Activated naive CD8-positive, alpha-beta T cell treated with anti-CD3 and anti-CD28 coated beads, Interleukin-2, amount 10 ng/mL, durations not matched to agents 7 days and 5 days (primary cell): ENCODE results near the gene SNAPC2. TPM values are rescaled to one million over a fixed set of nuclear protein-coding genes. Genes with fewer than 3 reads are reported as not detected.

Source experiments
- ATAC-seq: fragments of 150-1000 bp; cut with Tn5 transposase; one replicate; pipeline ENCODE4 v1.10.0; 2021; ENCODE audit warnings: low read depth, moderate library complexity
- POLR2A ChIA-PET: fragments of 350-600 bp; sonication (Branson Sonifier 250); formaldehyde crosslinking; loops from one replicate; lab custom pipeline; 2021; ENCODE audit warnings: antibody characterized with exemption; lab: Charles Lee
- DNase-seq: peaks from one replicate; pipeline ENCODE4 v3.0.0; 2021
- H3K27ac Mint-ChIP-seq: one replicate; pipeline ENCODE4 v1.8.0; 2022; ENCODE audit warnings: mild to moderate bottlenecking, mixed read lengths
- H3K27me3 Mint-ChIP-seq: one replicate; pipeline ENCODE4 v1.8.0; 2022; ENCODE audit warnings: mild to moderate bottlenecking, moderate library complexity, mixed read lengths
- H3K36me3 Mint-ChIP-seq: one replicate; pipeline ENCODE4 v1.8.0; 2021; ENCODE audit warnings: mild to moderate bottlenecking, mixed read lengths
- H3K4me1 Mint-ChIP-seq: one replicate; pipeline ENCODE4 v1.8.0; 2021; ENCODE audit warnings: mixed read lengths
- H3K4me3 Mint-ChIP-seq: one replicate; pipeline ENCODE4 v1.8.0; 2022; ENCODE audit warnings: mild to moderate bottlenecking, moderate library complexity, mixed read lengths
- H3K9me3 Mint-ChIP-seq: one replicate; pipeline ENCODE4 v1.8.0; 2021; ENCODE audit warnings: mixed read lengths
- total RNA-seq, 2 experiments: library from RNA; stranded (reverse); gene quantifications; one replicate each; pipeline ENCODE4 v1.2.3, GENCODE V29; 2021

The SNAPC2 gene
- total RNA-seq, 2 experiments from 2014 or later, result 18.3 to 20.7 TPM

GRCh38 chr19:7899751-7900378 is 20.3 kb upstream of the SNAPC2 start:
- Mint-ChIP-seq H3K9me3 (no peaks in the 10 kb centered on the region), H3K4me3 (no peak overlapping the region), H3K27ac (no peak overlapping the region), H3K36me3 (no peaks in the 10 kb centered on the region), H3K4me1 (peaks cover 9% of the 10 kb centered on the region), H3K27me3 (no peaks in the 10 kb centered on the region)
- DNase-seq, result no peak
- ATAC-seq, result no peak
- POLR2A ChIA-PET, result interaction anchor here (1.3 kb wide), 1 partner anchor 21 kb away, joined by 3 read pairs; the partner anchor contains the start of gene SNAPC2

DNA sequence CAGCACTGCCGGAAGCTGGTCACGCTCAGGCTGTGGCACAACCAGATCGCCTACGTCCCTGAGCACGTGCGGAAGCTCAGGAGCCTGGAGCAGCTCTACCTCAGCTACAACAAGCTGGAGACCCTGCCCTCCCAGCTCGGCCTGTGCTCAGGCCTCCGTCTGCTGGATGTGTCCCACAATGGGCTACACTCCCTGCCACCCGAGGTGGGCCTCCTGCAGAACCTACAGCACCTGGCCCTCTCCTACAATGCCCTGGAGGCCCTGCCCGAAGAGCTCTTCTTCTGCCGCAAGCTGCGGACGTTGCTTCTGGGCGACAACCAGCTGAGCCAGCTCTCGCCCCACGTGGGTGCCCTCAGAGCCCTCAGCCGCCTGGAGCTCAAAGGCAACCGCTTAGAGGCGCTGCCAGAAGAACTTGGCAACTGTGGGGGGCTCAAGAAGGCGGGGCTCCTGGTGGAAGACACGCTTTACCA is 19.7 kb upstream of the SNAPC2 start:
- Mint-ChIP-seq H3K4me1 (peaks cover 13% of the 10 kb centered on the region), H3K27ac (no peak overlapping the region), H3K27me3 (no peaks in the 10 kb centered on the region), H3K4me3 (no peak overlapping the region), H3K9me3 (no peaks in the 10 kb centered on the region), H3K36me3 (no peaks in the 10 kb centered on the region)
- ATAC-seq, result no peak
- POLR2A ChIA-PET, result no interaction called here
- DNase-seq, result no peak

DNA sequence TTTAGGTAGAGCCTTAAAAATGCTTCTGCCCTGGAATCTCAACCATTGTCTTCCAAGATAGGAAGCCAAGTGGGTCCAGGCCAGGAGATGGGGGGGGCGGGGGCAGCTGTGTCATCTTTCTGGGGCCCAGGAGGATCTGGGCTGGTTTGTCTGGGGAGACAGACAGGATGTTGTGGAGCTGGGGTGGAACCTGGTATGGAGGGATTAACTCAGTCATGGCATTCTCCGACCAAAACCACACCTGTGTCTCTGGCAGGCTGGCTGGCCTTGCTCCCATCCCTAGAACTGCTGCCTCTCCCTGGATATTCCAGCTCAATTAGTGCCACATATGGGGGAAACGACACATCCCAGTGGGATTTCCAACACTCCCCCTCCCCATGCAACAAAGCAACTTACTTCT is 19.2 kb upstream of the SNAPC2 start:
- DNase-seq (no peak), ATAC-seq (no peak)
- H3K4me3 Mint-ChIP-seq, result no peak overlapping the region
- H3K27me3 Mint-ChIP-seq, result no peaks in the 10 kb centered on the region
- H3K4me1 Mint-ChIP-seq, result peaks cover 15% of the 10 kb centered on the region
- POLR2A ChIA-PET, result no interaction called here
- H3K9me3 Mint-ChIP-seq, result no peaks in the 10 kb centered on the region
- no peak overlapping the region for H3K27ac Mint-ChIP-seq
- peaks cover 2% of the 10 kb centered on the region for H3K36me3 Mint-ChIP-seq

DNA sequence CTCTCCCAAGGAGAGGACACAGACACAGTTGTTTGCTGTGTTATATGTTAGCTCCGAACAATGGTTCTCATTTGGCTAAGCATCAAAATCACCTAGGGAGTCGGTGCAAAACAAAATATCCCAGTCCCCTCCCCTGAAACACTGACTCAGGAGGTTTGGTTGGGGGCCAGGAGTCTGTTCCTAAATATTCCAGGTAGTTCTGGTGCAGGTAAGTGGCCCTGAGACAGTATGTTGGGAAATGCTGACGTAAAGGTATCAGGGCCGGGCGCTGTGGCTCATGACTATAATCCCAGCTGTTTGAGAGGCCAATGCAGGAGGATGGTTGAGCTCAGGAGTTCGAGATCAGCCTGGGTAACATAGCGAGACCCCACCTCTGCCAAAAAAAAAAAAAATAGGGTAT is 18.8 kb upstream of the SNAPC2 start:
- Mint-ChIP-seq H3K9me3 (no peaks in the 10 kb centered on the region), H3K27me3 (no peaks in the 10 kb centered on the region), H3K4me3 (no peak overlapping the region), H3K36me3 (peaks cover 2% of the 10 kb centered on the region), H3K27ac (no peak overlapping the region), H3K4me1 (peaks cover 15% of the 10 kb centered on the region)
- POLR2A ChIA-PET, result interaction anchor here (0.7 kb wide), 1 partner anchor 19 kb away, joined by 3 read pairs; no protein-coding TSS in a partner anchor
- no peak for ATAC-seq
- DNase-seq, result no peak

DNA sequence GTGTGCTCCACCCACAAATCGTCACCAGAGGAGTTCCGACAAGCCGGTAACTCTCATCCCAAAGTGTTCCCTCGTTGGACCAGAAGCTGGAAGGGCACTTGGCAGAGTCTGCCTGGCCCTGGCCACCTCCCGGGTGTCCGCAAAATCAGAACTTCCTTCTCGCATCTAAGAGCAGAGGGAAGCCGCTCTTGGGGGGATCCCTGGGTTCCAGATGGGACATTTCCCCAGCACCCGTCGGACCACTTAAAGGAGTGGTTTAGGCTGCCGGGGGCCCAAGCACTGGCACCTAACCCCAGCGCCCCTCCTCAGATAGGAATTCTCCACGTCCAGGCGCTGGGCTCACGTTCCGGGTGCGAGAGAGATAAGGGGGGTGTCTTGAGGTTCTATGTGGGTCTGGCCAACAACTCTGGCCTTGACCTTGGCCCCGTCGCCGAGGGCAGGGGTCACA is 17.3 kb upstream of the SNAPC2 start:
- DNase-seq (no peak), ATAC-seq (no peak)
- Mint-ChIP-seq H3K36me3 (peaks cover 2% of the 10 kb centered on the region), H3K9me3 (no peaks in the 10 kb centered on the region), H3K27ac (peak overlapping the region; percentile 92), H3K27me3 (no peaks in the 10 kb centered on the region), H3K4me1 (peaks cover 15% of the 10 kb centered on the region), H3K4me3 (peak overlapping the region; percentile 90)
- POLR2A ChIA-PET, result interaction anchor here (0.8 to 1.6 kb wide), 11 partner anchors 10 to 364 kb away, joined by 3 to 22 read pairs (median 4); partner anchors contain the start of genes SNAPC2 and TIMM44

GRCh38 chr19:7903244-7904073 is 16.7 kb upstream of the SNAPC2 start, which contains the start of gene MAP2K7:
Gene MAP2K7 (plus strand): TSS chr19:7903877. CDS start chr19:7903945, 68 bp downstream.
- POLR2A ChIA-PET, result interaction anchor here (0.8 to 1.6 kb wide), 13 partner anchors 9 to 364 kb away, joined by 3 to 22 read pairs (median 4); partner anchors contain the start of genes SNAPC2 and TIMM44
- no peaks in the 10 kb centered on the region for H3K27me3 Mint-ChIP-seq
- ATAC-seq, result peak; percentile 86
- H3K27ac Mint-ChIP-seq, result peak within 1 kb of the TSS; percentile 92
- H3K4me1 Mint-ChIP-seq, result peaks cover 15% of the 10 kb centered on the region
- no peaks in the 10 kb centered on the region for H3K9me3 Mint-ChIP-seq
- DNase-seq, result peak; percentile 100
- H3K36me3 Mint-ChIP-seq, result peaks cover 2% of the 10 kb centered on the region
- H3K4me3 Mint-ChIP-seq, result peak within 1 kb of the TSS; percentile 90

GRCh38 chr19:7904074-7905020 is 15.8 kb upstream of the SNAPC2 start:
- H3K36me3 Mint-ChIP-seq, result peaks cover 2% of the 10 kb centered on the region
- peak overlapping the region; percentile 87 for H3K4me3 Mint-ChIP-seq

DNA sequence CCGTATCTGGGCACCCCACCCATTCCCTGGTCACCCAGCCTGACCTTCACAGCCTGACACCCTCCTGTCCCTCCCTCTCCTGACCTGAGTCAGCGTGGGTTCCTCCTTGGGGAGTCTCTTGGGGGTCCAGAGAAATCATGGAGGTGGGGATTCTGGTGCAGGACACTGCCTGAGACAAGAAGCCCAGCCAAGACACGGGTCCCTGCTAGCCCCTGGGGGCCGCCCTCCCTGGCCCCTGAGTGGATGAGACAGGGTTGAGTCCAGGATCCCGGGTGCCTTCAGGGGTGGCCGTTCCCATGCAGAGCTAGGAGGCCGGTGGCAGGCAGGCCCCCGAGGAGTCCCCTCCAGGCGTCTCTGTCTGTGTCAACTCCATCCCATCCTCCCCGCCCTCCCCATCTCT is 14.9 kb upstream of the SNAPC2 start:
- DNase-seq (no peak), ATAC-seq (no peak)
- no peaks in the 10 kb centered on the region for H3K27me3 Mint-ChIP-seq
- H3K4me3 Mint-ChIP-seq, result peak overlapping the region; percentile 87
- H3K4me1 Mint-ChIP-seq, result peaks cover 15% of the 10 kb centered on the region
- POLR2A ChIA-PET, result no interaction called here
- H3K27ac Mint-ChIP-seq, result peak overlapping the region; percentile 92
- no peaks in the 10 kb centered on the region for H3K9me3 Mint-ChIP-seq
- H3K36me3 Mint-ChIP-seq, result peaks cover 2% of the 10 kb centered on the region

More at GRCh38 chr19:7904074-7905020, 15.8 kb upstream of the SNAPC2 start:
- Mint-ChIP-seq H3K27ac (peak overlapping the region; percentile 92), H3K4me1 (peaks cover 15% of the 10 kb centered on the region), H3K9me3 (no peaks in the 10 kb centered on the region), H3K27me3 (no peaks in the 10 kb centered on the region)
- POLR2A ChIA-PET, result interaction anchor here (0.9 to 1.6 kb wide), 11 partner anchors 8 to 363 kb away, joined by 3 to 22 read pairs (median 3); partner anchors contain the start of gene SNAPC2
- ATAC-seq (peak; percentile 40), DNase-seq (no peak)

DNA sequence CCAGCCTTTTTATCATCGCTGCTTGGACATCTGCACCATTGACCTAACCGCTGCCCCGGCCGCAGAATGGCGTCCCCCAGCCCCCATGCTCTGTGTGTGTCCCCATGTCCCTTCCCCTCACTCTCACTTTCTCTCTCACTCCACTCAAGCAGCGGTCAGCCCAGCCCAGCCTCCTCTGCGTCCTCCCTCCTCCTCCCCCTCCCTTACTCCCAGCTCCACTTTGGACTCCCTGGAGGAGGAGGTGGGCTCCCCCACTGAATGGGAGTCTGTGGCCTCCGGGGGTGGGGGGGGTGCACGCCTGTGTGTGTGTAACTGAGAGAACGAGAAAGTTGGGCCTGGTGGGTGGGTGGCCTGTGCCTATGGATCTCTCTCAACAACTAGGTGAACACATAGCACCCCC is 14.3 kb upstream of the SNAPC2 start:
- Mint-ChIP-seq H3K4me3 (peak overlapping the region; percentile 58), H3K27me3 (no peaks in the 10 kb centered on the region), H3K9me3 (no peaks in the 10 kb centered on the region), H3K4me1 (peaks cover 15% of the 10 kb centered on the region), H3K27ac (peak overlapping the region; percentile 79), H3K36me3 (peaks cover 5% of the 10 kb centered on the region)
- DNase-seq (no peak), ATAC-seq (no peak)
- POLR2A ChIA-PET, result no interaction called here

GRCh38 chr19:7907122-7907521 is 13.0 kb upstream of the SNAPC2 start:
- H3K9me3 Mint-ChIP-seq, result no peaks in the 10 kb centered on the region
- H3K27ac Mint-ChIP-seq, result no peak overlapping the region
- POLR2A ChIA-PET, result no interaction called here
- DNase-seq (no peak), ATAC-seq (no peak)
- peaks cover 15% of the 10 kb centered on the region for H3K4me1 Mint-ChIP-seq
- peaks cover 7% of the 10 kb centered on the region for H3K36me3 Mint-ChIP-seq
- H3K27me3 Mint-ChIP-seq, result no peaks in the 10 kb centered on the region
- no peak overlapping the region for H3K4me3 Mint-ChIP-seq

- H3K27ac Mint-ChIP-seq, result no peak overlapping the region
Observed at GRCh38 chr19:7907544-7907943, 12.6 kb upstream of the SNAPC2 start.

GRCh38 chr19:7908078-7908699 is 11.9 kb upstream of the SNAPC2 start:
- Mint-ChIP-seq H3K27ac (no peak overlapping the region), H3K4me1 (peaks cover 11% of the 10 kb centered on the region), H3K4me3 (no peak overlapping the region)

More at GRCh38 chr19:7907544-7907943, 12.6 kb upstream of the SNAPC2 start:
- Mint-ChIP-seq H3K4me1 (peaks cover 13% of the 10 kb centered on the region), H3K9me3 (no peaks in the 10 kb centered on the region), H3K36me3 (peaks cover 7% of the 10 kb centered on the region), H3K4me3 (no peak overlapping the region), H3K27me3 (no peaks in the 10 kb centered on the region)
- DNase-seq (no peak), ATAC-seq (no peak)
- POLR2A ChIA-PET, result no interaction called here

More at GRCh38 chr19:7908078-7908699, 11.9 kb upstream of the SNAPC2 start:
- Mint-ChIP-seq H3K36me3 (peaks cover 10% of the 10 kb centered on the region), H3K9me3 (no peaks in the 10 kb centered on the region), H3K27me3 (no peaks in the 10 kb centered on the region)
- no peak for DNase-seq
- POLR2A ChIA-PET, result no interaction called here
- ATAC-seq, result no peak
